Stimulated activated CD8-positive, alpha-beta memory T cell treated with anti-CD3 and anti-CD28 coated beads, Interleukin-4, amount 100 ng/mL, for 48 hours (primary cell): ENCODE data around the gene ASIC2.

Experiments used
- DNase-seq: peaks from one replicate; pipeline ENCODE4 v3.0.0-alpha.2; 2020

ASIC2 gene

DNA sequence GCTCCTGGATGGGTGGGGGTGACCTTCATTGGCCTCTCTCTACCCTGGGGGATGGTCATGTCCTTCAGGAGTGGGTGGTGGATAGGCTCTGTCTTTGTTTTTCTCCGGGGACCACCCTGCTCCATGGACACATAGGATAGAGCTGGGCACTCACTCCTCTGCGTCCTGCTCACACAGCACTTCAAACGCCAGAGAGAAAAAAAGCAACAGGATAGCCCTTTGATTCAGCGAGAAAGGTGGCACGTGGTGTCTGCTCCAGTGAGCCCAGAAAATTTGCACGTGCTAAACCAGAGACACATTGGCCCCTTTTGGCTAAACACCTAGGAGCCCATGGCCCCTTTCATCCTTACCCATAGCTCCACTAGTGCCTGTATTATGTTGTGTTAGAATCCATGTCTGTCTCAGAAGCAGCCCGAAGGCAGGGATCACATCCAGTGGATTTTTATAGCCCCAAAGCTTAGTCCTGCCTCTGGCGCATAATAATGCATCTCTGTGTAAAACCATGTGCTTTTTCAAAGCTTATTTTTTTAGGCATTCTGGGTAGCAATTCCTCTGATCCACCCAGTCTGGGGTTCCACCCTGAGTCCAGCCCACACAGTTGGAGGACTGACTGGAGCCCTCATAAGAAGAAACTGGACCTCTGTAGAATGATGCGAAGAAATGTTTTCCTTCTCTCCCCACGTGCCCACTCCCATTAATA lies 90.1 kb downstream of the ASIC2 start:
- no peak for DNase-seq

DNA sequence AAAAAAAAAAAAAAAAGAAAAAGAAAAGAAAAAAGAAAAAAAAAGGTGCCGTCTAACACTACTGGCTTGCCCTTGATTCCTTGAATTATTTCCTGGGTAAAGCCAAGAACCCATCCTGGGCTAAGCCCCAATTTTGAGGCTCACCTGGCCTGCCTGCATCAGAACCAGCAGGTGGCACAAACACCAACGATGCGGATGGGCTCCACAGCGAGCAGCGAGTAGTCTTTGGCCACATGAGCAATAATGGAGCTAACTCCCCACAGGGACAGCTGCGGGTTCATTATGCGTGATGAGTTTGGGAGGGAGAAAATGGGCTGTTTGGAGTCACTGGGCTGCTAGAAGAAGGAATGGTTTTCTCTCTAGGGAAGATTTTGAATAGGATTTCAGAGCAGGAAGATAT lies 91.1 kb downstream of the ASIC2 start:
- no peak for DNase-seq

DNA sequence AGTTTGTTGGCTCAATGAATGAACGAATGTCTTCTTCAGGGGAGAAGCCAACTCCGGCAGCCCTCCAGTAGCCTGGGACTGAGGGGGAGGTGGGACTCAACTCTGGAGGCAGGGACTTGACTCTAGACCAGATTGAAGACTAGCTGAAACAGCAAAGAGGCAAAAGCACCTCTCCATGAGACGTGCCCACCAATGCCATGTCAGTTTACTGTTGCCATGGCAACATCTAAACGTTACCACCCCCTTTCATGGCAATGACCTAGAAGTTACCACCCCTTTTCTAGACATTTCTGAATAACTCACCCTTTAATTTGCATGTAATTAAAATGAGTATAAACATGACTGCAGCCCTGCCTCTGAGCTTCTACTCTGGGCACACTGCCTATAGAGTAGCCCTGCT lies 91.8 kb downstream of the ASIC2 start:
- no peak for DNase-seq

DNA sequence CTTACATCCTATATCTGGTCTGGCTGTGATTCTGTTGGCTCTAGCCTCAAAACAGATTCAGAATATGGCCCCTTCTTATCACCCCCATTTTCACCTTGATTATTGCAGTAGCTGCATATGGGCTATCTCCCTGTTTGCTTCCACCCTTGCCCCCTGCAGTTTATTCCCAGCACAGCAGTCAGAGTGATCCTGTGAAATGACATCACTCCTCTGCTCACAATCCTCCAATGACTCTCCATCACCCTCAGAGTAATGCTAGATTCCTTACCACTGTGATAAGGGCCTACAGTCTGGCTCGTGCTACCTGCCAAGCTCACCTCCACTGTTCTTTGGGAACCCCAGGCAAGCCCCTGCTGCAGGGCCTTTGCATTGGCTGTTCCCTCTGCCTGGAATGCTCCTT lies 92.5 kb downstream of the ASIC2 start:
- no peak for DNase-seq

DNA sequence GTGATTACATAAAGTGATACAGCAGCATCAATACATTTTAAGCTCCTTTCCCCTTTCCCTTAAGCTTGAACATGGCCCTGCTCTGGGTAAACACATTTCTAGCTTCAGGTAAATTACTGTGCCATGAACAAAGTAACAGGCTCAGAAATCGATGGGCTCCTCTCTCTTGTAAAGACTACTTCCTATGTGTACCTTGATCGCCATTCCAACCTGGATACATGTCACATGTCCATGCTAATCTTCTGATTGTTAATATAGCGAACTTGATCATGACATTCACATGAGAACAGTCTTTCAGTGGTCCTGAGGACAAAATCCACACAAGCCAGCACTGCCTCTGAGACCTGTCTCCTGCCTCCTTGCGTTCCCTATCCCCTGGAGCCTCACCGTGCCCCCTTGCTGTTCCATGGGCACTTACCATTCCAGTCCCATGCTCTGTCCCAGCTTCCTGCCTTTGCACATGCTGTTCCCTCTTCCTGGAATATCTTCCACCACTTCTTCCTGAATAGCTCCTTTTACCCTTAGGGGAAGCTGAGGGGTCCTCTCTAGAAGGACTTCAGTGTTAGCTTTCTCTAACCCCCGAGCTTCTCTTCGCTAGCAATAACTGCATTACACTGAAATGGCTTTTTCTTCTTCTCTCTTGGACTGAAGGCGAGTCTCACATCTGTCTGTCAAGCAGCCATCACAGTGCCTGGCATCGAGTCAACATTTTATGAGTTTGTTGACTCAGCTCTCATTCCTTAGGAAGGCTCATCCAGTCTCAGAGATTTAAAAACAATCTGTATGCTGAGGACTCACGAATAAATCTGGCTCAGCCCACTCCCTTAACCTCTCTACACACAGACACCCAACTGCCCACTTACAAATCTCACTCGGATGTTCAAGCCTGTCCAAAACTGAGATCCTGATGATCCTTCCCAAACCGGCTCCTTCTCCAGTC lies 93.3 kb downstream of the ASIC2 start:
- DNase-seq, result no peak

DNA sequence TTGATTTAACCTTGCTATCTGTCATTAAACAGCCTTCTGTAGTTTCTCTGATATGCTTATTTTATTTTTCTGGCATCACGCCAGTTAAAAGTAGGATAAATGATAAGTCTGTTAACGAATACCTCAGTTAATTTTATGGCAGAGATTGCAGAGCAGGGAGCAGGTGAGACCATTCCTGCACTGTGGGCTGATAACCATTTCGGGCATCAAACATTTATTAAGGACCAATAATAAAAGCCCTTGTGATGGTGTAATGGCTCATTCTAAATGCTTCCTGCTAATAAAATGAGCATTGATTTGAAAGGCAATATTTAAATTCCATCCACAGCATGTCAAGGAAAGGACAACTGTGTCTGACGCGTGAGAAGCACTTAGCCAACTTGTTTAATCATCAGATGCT lies 94.1 kb downstream of the ASIC2 start:
- no peak for DNase-seq

DNA sequence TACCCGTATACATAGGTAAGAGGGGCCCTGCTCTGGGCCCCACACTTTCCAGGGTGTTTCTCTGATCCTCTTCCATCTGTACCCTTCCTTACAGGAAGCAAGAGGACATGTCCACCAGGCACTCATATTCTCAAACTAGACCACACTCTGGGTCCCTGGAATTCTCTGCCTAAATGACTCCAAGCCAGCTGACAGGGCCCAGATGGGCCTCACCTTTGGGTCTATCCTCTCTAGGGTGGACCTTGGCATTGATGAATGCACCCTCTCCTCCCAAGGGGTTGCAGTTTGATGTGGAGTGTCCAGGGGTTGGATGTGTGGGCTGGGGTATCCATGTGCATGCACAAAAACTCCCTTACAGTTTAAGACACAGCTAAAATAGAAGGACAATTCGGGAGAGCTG lies 95.8 kb downstream of the ASIC2 start:
- DNase-seq, result no peak

DNA sequence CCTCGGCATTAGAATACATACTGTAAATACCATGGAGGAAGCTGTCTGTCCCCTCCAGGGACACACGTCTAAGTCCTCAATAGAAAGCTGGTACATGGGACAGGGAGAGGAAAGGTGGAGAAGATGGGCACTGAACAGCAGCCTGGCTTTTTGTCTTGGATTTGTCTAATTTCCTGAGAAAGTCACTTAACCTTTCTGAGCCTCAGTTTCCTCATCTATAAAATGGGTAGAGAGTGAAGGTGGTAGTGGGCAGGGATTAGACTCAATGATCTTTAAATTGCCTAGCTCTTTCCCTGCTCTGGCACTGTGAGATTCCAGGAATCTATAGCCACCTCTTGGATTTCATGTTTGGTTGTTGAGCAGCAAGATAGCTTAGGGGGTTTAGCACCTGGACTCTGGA lies 96.2 kb downstream of the ASIC2 start:
- DNase-seq, result no peak

DNA sequence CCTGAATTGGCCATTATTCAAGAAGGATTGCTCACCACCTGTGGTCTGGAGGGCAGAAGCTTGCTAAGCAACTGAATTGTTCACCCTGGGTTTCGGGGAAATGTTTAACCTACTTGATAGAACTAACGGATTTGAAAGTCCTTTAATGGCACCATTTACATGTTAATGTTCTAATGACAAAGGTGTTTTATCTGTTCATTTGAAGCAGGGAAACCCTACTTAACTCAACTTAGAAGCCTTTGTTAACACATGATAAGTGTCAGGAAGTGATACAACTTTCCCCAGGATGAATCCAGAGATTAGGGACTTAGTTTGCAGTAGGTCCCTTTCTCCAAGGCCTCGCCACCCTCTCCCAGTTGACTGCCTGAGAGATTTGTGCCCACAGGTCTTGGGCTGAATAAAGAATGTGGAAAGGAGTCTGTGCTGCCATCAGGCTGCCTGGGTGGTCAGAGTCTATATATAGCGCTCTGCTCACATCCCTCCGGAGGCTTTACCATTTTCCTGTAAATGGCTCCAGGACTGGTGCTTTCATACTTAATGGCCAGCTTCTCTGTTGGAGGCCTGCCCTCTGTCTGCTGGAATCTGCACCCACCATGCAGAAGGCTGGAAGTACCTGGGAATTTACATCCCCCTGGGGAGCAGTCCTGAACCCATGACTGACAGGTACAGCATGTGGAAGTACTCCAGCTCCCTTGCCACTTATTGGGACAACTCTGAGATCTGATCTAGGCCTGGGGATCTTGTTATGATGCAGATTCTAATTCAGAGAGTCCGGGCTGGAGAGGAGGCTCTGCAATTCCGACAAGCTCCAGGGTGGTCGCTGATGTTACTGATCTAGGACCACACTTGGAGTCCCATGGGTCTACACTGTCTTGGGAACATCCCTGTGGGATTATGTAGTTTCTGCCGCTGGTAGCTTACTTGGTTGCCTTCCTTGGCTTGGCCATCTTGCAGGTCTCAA lies 99.9 kb downstream of the ASIC2 start:
- no peak for DNase-seq

DNA sequence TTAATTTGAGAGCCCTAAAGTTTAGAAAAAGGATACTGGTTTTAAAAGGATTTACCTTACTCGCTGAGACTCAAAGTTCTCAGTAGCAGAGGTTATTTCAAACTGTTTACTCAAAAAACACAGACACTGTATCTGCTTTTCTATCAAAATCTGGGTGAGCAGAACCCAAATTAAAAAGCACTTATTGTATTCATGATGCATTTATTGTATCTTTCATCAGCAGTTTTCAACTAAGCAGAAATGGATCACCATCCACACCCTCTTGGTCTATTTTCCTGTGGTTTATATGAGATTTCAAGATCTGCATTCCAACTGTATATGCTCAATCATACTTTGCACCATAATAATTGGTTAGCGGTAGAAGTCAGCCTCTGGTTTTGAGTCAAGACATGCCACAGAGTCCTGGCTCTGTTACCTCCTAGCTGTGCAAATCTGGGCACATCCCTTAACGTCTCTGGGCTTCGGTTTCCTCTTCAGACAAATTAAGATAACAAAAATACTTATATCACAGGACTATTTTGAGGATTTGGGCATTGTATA lies 109.5 kb downstream of the ASIC2 start:
- no peak for DNase-seq

DNA sequence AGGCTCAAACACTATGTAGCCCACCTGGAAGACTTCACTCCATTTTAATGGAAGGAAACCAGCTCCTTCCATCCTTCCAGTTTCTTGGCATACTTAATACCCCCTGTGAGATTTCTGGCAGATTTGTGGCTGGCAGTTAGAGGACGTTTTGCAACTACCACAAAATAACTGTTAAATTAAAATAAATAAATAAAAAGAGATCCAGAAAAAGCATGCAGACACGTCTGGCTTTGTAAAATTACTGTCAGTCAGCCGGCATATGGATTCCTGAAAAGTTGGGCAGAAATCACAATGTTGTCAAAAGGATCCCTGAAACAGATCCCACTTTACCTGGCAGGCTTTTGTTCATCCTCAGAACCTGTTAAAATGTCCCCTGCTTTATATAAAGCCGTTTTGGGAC lies 113.9 kb downstream of the ASIC2 start:
- DNase-seq, result no peak

DNA sequence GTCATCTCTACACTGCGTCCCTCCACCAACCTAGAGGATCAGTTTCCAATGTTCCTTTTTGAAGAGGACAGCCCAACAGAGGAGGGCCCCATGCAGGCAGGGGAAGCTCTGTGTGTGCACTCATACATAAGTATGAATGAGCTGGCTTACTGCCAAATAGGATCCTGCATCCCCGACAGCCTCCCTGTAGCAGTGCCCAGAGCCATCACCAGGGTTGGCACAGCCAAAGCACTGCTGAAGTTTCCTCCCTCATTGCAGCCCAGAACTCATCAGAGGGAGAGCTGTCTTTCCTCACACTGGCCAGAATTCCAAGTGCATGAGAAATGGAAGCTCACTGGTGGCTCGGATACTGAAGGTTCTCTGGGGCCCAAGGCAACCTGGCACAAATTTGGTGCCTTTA lies 114.4 kb downstream of the ASIC2 start:
- no peak for DNase-seq

DNA sequence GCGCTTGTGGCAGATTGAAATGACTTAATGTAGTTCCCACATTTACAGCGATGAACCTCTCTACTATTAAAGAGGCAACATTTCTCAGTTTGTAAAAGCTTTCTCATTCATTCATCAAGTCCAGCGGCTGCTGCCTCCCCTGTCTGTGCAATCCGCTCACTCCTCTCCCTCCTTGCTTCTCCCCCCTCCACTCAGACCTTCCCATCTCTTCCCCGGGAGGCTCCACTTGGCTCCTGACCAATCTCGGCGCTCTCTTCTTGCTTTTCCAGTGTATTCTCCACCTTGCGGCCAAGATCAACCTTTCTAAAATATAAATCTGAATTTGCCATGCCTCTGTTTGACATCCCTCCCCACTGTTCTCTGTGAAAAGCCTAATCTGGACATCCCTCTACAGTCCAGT lies 117.5 kb downstream of the ASIC2 start:
- no peak for DNase-seq

DNA sequence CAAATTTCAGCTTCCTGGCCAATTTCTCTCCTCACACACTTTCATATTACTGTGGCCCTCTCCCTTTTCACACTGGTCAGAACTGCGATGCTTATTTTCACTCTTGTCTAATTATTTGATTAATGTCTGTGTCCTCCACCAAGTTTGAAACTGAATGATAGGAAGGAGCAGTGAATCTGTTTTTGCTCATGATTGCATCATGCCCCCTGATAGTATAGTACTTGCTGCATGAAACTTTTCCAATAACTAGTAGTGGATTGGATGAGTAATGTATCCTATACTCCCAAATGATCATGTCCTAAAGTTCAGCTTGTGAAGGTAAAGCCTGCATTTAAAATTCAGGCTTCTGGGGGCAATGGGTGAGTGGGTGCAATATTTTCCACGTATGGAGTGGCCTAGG lies 121.2 kb downstream of the ASIC2 start:
- no peak for DNase-seq

DNA sequence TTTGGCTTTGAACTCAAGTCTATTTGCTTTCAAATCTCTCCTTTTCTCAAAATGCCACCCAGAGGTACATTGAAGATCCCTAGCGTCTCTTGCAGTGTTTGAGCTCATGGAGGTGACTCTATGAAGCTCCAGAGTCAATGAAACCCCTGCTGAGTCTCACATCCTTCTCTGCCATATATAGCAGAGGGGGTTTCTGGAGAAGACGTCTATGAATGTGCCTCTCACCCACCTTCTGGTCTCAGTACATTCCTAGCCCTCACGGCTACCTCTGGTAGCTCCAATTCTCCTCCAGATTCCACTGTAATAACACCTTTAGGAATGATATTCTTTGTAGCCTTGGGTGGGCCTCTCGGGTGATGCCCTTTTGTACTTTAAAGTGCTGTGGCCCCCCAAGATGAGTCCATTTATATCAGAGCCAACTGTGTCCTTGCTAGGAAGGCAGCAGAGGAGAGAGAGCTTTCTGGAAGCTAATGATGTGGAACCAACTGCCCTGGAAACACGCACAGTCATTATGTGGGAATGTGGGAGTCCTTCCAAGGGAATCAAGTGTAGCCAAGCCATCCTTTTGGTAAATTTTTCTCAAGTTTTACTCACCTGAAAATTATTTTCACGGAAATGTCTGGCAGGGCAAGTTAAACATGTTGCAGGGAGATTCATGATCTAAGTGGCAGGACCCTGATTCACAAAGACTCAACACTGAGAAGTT lies 123.4 kb downstream of the ASIC2 start:
- DNase-seq, result no peak

DNA sequence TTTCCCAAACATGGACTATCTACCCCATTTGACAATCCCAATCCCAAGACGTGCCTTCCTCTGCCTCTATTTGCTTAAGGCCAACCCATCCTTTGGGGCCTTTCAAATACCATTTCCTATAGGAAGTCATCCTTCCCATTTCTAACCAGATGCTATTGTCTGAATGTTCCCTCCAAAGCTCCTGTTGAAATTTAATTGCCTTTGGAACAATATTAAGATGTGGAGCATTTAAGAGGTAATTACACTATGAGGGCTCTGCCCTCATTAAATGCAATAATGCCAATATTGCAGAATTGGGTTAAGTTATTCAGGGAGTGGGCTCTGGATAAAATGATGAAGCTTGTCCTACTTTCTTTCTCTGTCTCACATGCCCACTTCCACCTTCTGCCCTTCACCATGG lies 125.4 kb downstream of the ASIC2 start:
- no peak for DNase-seq

DNA sequence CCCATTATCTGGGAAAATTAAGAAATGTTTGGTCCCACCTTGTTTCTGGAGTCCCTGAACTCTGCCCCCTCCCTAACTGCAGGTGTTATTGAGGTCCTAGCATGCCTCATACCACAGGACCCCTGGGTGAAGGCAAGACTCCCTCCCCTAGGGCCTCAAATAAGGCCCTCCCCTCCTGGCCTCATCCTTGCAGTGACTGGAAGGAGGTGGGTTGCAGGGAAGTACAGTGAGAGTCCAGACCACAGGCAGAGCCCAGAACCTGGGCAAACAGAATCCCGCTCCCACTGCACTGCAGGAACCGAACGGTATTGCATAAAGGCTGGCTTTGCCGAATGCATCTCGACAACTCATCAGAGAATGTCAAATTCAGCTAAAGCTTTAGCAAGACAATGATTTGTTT lies 126.6 kb downstream of the ASIC2 start:
- DNase-seq, result no peak

DNA sequence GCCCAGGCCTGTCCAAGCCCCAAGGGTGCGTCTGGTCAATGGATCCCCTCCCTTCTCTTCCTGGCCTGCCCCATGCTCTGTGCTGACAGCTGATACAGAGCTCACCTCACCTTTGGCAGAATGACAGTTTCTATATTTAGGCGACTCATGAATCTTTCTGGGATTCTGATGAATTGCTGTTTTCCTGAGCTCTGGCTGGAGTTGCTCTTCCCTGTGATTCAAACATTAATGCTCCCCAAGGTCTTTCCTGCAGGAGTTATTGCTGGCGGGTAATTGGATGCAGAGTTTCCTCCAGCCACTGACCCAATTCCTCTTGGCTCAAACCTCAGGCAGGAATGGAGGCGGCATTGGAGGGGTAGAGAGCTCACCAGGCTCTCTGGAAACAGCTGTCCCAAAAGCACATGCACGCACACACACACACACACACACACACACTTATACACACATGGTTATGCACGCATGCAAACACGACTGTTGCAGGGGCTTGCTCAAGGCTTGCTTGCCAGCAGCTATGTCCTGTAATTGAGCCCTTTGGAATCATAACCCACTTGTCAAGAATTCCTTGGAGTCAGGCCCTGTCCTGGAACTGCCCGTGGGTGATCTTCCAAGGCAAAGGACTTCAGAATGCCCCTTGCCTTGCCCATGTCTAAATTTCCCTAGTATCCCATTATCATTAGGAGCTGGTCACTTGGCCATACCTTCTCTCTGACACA lies 128.8 kb downstream of the ASIC2 start:
- no peak for DNase-seq

DNA sequence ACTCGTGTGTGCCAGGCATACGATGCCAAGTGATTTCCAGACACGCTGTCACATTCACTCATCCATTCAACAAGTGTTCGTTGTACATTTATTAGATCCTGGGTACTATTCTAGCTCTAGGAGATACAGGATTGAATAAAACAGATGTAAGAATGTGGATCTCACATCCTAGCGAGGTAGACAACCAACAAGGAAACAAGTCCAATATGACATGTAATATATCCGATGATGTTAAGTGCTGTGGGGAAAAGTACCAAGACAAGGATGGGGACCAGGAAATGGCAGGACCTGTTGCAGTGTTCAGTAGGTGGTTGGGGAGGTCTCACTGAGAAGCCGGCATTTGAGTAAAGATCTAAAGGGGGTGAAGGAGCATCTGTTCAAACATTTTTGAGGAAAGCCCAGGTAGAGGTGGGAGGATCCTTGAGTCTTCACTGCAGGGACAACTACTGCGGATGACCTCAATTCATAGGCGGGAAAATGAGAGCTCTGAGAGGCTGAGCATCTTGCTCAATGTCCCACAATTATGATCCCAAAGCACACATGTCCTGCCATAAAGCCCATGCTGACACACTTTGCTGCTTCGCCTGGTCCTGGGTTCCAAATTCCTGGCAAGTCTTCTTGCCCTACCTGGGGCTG lies 129.4 kb downstream of the ASIC2 start:
- DNase-seq, result no peak

DNA sequence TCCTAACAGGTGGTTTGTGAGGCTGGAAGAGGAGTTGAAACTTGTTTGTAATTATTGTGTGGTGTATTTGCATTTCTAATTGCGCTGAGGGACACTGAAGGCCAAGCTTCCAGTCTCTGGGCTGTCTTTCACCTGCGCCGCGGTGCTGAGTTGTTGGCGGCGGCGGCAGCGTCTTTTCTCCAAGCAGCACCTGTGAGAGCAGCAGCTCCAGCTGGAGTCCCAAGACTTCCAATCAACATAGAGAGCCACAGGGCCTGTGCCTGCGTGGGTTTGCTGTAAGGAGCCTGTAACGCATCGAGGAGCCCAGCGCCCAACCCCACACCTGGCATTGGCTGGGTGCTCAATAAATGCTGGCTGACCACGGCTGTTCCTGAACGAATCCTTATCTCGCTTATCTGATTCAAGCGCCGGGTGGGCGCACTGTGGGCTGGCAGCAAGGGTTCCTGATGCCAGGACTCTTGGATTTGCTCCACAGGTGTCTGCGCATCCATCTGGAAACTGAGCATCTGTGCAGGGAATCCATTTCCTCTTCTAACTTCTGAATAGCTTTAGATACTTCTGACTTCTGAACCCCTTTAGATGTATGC lies 138.1 kb downstream of the ASIC2 start:
- no peak for DNase-seq

DNA sequence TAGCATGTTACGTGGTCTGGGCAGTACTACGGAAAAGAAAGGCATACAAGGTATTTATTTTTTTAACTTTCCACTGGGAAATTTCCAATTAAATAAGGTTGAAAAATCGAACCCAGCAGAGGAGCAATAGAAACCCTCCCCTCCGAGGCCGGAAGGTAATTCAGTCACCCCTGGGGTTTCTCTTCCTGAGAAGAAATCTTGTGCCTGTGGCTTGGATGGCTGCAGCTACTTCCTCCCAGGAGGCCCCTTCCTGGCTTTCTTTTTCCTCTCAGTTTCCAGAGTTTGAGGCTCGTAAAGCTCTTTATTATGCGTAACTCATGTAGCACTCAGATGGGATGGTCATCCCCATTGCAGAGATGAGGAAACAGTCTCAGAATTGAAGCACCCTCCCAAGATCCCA lies 140.3 kb downstream of the ASIC2 start:
- DNase-seq, result no peak
